NB4 (cell line): Measurements from ENCODE around the gene PRSS53.
A peak's percentile ranks its signal among the peaks of the same experiment; 100 is the strongest.

Experiments
- DNase-seq: peaks from one replicate; pipeline ENCODE4 v3.0.0; 2010; ENCODE audit warnings: low read depth
- H3K4me3 ChIP-seq: one replicate; pipeline ENCODE4 v1.5.1; 2011; ENCODE audit warnings: mild to moderate bottlenecking, low read depth, low read length, moderate library complexity
- MAX ChIP-seq: IDR thresholded peaks from 2 replicates; pipeline ENCODE4 v1.6.1; 2011; ENCODE audit warnings: low read depth, low read length
- MYC ChIP-seq: IDR thresholded peaks from 2 replicates; pipeline ENCODE4 v1.6.1; 2011; ENCODE audit warnings: low read depth, low read length
- POLR2A ChIP-seq: IDR thresholded peaks from 2 replicates; pipeline ENCODE4 v1.6.1; 2011; ENCODE audit warnings: mild to moderate bottlenecking; ENCODE audit not compliant: insufficient read length; ENCODE audit errors: extremely low read depth
- TF ChIP-seq, protein P1 (sequence below): IDR thresholded peaks from one replicate; pipeline ENCODE4 v1.5.1; 2012; ENCODE audit warnings: low read depth, low read length

The PRSS53 gene

GRCh38 chr16:31120129-31120528 is 31.4 kb upstream of the PRSS53 start:
- no peak for DNase-seq
- H3K4me3 ChIP-seq, result no peak overlapping the region
- TF ChIP-seq, protein P1, sequence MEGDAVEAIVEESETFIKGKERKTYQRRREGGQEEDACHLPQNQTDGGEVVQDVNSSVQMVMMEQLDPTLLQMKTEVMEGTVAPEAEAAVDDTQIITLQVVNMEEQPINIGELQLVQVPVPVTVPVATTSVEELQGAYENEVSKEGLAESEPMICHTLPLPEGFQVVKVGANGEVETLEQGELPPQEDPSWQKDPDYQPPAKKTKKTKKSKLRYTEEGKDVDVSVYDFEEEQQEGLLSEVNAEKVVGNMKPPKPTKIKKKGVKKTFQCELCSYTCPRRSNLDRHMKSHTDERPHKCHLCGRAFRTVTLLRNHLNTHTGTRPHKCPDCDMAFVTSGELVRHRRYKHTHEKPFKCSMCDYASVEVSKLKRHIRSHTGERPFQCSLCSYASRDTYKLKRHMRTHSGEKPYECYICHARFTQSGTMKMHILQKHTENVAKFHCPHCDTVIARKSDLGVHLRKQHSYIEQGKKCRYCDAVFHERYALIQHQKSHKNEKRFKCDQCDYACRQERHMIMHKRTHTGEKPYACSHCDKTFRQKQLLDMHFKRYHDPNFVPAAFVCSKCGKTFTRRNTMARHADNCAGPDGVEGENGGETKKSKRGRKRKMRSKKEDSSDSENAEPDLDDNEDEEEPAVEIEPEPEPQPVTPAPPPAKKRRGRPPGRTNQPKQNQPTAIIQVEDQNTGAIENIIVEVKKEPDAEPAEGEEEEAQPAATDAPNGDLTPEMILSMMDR, result no peak
- no peak for TF ChIP-seq POLR2A
- no peak for TF ChIP-seq MYC
- TF ChIP-seq MAX, result no peak

- no peak for TF ChIP-seq MYC
- no peak for TF ChIP-seq MAX
- no peak for TF ChIP-seq POLR2A
- TF ChIP-seq, protein P1, result no peak
- no peak for DNase-seq
- H3K4me3 ChIP-seq, result peak overlapping the region; percentile 91
Measured at GRCh38 chr16:31118223-31119155, 29.7 kb upstream of the PRSS53 start.

GRCh38 chr16:31117384-31118222 is 28.9 kb upstream of the PRSS53 start, which contains the start of gene KAT8:
TSS of gene KAT8 (plus strand) at chr16:31117664. CDS start at chr16:31117682, 18 bp downstream.
- peak; percentile 83 for TF ChIP-seq POLR2A
- TF ChIP-seq, protein P1, result no peak
- TF ChIP-seq MAX, result peak; percentile 58
- peak; percentile 82 for TF ChIP-seq MYC
- DNase-seq, result peak; percentile 98
- H3K4me3 ChIP-seq, result peak within 1 kb of the TSS; percentile 91

DNA sequence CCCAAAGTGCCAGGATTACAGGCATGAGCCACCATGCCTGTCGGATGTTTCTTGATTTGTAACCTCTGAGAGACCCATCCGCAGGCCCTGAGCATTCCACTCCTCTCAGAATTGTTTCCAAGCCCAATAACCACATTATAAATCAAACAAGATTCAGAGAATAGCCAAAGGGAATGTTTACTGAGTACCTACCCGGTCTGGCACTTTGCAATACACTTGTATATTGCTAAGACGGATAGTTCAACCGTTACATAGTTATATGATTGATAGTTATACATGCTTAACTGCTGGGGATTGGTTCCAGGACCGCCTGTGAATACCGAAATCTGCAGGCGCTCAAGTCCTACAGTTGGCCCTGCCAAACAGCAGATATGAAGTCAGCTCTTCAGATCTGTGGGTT is 25.7 kb upstream of the PRSS53 start:
- no peak for DNase-seq
- no peak overlapping the region for H3K4me3 ChIP-seq
- TF ChIP-seq, protein P1, result no peak
- TF ChIP-seq MYC (no peak), POLR2A (no peak), MAX (no peak)
